ENCODE results near the gene STX10. TPM values are rescaled to one million over a fixed set of nuclear protein-coding genes. Genes with fewer than 3 reads are reported as not detected.

Gene STX10
- total and polyA plus RNA-seq, 9 of the 15 experiments (the other 6 are each of a cell fraction or from before 2014, with no cell fraction given), result 0.51 to 66.3 (median 31.0) TPM

DNA sequence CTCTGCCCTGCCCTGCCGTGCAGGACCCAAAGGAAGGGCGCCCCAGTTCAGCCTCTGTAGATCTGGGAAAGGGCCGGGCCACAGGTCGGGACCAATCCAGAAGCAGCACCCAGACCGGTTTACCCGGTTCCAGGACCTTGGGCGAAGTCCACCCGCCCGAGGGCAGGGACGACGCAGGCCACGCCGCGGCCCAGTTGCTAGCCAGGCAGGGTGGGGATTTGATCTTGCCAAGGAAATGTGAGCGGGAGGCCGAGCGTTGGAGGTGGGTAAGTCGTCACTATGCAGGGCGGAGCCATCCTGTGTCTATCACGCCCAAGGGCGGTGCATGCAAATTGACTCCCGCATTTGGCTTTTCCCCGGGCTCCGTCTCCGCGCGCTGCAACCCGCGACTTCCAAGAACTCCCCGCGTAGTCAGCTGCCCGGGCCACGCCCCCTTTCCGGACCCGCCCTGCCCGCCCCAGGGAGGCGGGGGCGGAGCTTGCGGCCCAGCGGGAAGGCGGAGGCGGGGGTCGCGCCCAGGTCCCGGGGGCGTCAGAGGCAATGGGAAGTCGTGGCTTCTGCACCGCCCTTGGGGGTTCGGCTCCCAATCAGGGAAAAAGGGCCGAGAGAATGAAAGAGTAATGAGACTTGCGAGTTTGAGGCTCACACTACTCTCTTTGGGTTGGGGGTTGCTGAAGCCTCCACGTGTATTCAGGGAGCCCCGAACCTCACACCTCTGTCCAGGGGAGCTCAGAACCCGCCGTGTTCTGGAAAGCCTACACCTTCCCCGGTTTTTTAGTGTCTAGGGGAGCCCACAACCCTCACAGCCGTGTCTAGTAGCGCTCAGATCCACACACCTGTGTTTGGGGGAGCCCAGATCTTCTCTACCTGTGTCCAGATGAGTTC, 12.8 kb upstream of the STX10 start (continued):
- TF ChIP-seq HEY1 (CRISPR knock-in tag; IDR thresholded peaks at IDR 0.05; ENCODE audit: borderline replicate concordance) (0 out of 2 replicates have a peak, but pooled peaks have one; percentile 12), ZNF232 (CRISPR knock-in tag; IDR thresholded peaks at IDR 0.05) (no peak), FOXA3 (CRISPR knock-in tag; conservative IDR thresholded peaks at IDR 0.05 in 1 of 2, IDR thresholded peaks at IDR 0.05 in 1 of 2) (peak in 1 of 2 experiments; percentile 67; a peak in 1 of 4 replicates), RBM22 (IDR thresholded peaks at IDR 0.05; ENCODE audit: low read depth, low read length, poor library complexity, severe bottlenecking) (no peak), ZBED1 (IDR thresholded peaks at IDR 0.05) (no peak; the same call in 1 of the 2 replicates), ZNF436 (CRISPR knock-in tag; IDR thresholded peaks at IDR 0.05) (no peak), POLR2A (conservative IDR thresholded peaks at IDR 0.05) (peak; percentile 85), ZNF76 (CRISPR knock-in tag; IDR thresholded peaks at IDR 0.05; ENCODE audit: borderline replicate concordance) (no peak), MEIS2 (IDR thresholded peaks at IDR 0.05; ENCODE audit: partially characterized antibody) (no peak), SMAD3 (CRISPR knock-in tag; conservative IDR thresholded peaks at IDR 0.05) (no peak), CEBPB (tag; IDR thresholded peaks at IDR 0.05) (no peak), ZNF384 (IDR thresholded peaks at IDR 0.05; ENCODE audit: low read depth, low read length) (no peak), WHSC1 (IDR thresholded peaks at IDR 0.05; ENCODE audit: low read length) (no peak)
- TF ChIP-seq, protein P1, sequence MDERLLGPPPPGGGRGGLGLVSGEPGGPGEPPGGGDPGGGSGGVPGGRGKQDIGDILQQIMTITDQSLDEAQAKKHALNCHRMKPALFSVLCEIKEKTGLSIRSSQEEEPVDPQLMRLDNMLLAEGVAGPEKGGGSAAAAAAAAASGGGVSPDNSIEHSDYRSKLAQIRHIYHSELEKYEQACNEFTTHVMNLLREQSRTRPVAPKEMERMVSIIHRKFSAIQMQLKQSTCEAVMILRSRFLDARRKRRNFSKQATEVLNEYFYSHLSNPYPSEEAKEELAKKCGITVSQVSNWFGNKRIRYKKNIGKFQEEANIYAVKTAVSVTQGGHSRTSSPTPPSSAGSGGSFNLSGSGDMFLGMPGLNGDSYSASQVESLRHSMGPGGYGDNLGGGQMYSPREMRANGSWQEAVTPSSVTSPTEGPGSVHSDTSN (CRISPR knock-in tag; IDR thresholded peaks at IDR 0.05; ENCODE audit: low read depth), result peak; percentile 38; the same call in 1 of the 2 replicates
- TF ChIP-seq, protein P1 (tag; conservative IDR thresholded peaks at IDR 0.05; ENCODE audit: low read depth), result peak; percentile 73
- TF ChIP-seq, protein P2, sequence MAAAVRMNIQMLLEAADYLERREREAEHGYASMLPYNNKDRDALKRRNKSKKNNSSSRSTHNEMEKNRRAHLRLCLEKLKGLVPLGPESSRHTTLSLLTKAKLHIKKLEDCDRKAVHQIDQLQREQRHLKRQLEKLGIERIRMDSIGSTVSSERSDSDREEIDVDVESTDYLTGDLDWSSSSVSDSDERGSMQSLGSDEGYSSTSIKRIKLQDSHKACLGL (CRISPR knock-in tag; IDR thresholded peaks at IDR 0.05; ENCODE audit: borderline replicate concordance, poor library complexity, severe bottlenecking), result no peak
- TF ChIP-seq, protein P3, sequence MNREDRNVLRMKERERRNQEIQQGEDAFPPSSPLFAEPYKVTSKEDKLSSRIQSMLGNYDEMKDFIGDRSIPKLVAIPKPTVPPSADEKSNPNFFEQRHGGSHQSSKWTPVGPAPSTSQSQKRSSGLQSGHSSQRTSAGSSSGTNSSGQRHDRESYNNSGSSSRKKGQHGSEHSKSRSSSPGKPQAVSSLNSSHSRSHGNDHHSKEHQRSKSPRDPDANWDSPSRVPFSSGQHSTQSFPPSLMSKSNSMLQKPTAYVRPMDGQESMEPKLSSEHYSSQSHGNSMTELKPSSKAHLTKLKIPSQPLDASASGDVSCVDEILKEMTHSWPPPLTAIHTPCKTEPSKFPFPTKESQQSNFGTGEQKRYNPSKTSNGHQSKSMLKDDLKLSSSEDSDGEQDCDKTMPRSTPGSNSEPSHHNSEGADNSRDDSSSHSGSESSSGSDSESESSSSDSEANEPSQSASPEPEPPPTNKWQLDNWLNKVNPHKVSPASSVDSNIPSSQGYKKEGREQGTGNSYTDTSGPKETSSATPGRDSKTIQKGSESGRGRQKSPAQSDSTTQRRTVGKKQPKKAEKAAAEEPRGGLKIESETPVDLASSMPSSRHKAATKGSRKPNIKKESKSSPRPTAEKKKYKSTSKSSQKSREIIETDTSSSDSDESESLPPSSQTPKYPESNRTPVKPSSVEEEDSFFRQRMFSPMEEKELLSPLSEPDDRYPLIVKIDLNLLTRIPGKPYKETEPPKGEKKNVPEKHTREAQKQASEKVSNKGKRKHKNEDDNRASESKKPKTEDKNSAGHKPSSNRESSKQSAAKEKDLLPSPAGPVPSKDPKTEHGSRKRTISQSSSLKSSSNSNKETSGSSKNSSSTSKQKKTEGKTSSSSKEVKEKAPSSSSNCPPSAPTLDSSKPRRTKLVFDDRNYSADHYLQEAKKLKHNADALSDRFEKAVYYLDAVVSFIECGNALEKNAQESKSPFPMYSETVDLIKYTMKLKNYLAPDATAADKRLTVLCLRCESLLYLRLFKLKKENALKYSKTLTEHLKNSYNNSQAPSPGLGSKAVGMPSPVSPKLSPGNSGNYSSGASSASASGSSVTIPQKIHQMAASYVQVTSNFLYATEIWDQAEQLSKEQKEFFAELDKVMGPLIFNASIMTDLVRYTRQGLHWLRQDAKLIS (CRISPR knock-in tag; IDR thresholded peaks at IDR 0.05), result peak; percentile 29

Data from K562 (cell line).